Measurements from ENCODE around the gene VPS54.

DNA sequence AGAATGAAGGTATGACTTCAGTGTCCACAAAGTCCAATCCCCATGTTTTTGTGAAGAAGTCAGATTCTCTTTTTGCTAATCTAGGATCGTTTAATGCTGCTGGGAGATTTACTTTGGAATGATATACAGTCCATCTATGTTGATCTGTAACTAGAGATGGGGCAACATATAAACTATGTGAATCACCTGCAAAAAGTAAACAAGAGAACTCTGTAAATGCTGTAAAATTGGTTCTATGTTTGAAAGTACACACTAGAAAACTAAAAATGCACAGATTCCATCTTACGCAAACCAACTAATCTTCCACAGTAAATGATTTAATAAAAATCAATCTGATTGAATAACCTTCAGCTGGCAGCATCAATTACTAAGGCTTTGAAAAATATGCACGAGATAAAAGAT is 37.5 kb downstream of the VPS54 start:
- TF ChIP-seq, protein P1, sequence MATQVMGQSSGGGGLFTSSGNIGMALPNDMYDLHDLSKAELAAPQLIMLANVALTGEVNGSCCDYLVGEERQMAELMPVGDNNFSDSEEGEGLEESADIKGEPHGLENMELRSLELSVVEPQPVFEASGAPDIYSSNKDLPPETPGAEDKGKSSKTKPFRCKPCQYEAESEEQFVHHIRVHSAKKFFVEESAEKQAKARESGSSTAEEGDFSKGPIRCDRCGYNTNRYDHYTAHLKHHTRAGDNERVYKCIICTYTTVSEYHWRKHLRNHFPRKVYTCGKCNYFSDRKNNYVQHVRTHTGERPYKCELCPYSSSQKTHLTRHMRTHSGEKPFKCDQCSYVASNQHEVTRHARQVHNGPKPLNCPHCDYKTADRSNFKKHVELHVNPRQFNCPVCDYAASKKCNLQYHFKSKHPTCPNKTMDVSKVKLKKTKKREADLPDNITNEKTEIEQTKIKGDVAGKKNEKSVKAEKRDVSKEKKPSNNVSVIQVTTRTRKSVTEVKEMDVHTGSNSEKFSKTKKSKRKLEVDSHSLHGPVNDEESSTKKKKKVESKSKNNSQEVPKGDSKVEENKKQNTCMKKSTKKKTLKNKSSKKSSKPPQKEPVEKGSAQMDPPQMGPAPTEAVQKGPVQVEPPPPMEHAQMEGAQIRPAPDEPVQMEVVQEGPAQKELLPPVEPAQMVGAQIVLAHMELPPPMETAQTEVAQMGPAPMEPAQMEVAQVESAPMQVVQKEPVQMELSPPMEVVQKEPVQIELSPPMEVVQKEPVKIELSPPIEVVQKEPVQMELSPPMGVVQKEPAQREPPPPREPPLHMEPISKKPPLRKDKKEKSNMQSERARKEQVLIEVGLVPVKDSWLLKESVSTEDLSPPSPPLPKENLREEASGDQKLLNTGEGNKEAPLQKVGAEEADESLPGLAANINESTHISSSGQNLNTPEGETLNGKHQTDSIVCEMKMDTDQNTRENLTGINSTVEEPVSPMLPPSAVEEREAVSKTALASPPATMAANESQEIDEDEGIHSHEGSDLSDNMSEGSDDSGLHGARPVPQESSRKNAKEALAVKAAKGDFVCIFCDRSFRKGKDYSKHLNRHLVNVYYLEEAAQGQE (IDR thresholded peaks at IDR 0.05; ENCODE audit: low read depth, low read length), result no peak
- TF ChIP-seq POLR2AphosphoS5 (IDR thresholded peaks at IDR 0.05; ENCODE audit: low read depth, low read length), result no peak
- no peak for TF ChIP-seq YY1 (IDR thresholded peaks at IDR 0.05; ENCODE audit: low read depth)
- TF ChIP-seq, protein P2, sequence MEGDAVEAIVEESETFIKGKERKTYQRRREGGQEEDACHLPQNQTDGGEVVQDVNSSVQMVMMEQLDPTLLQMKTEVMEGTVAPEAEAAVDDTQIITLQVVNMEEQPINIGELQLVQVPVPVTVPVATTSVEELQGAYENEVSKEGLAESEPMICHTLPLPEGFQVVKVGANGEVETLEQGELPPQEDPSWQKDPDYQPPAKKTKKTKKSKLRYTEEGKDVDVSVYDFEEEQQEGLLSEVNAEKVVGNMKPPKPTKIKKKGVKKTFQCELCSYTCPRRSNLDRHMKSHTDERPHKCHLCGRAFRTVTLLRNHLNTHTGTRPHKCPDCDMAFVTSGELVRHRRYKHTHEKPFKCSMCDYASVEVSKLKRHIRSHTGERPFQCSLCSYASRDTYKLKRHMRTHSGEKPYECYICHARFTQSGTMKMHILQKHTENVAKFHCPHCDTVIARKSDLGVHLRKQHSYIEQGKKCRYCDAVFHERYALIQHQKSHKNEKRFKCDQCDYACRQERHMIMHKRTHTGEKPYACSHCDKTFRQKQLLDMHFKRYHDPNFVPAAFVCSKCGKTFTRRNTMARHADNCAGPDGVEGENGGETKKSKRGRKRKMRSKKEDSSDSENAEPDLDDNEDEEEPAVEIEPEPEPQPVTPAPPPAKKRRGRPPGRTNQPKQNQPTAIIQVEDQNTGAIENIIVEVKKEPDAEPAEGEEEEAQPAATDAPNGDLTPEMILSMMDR (IDR thresholded peaks at IDR 0.05), result no peak
- TF ChIP-seq EP300 (IDR thresholded peaks at IDR 0.05; ENCODE audit: borderline replicate concordance in 1 of 2, low read depth in 1 of 2, low read length in 1 of 2), result no peak
- TF ChIP-seq RCOR1 (IDR thresholded peaks at IDR 0.05; ENCODE audit: low read length), result no peak
- TF ChIP-seq ELF1 (IDR thresholded peaks at IDR 0.05), result no peak
- no peak for TF ChIP-seq GABPA (IDR thresholded peaks at IDR 0.05; ENCODE audit: low read depth)
